ENCODE results near the gene PCDHGC4.

The PCDHGC4 gene

DNA sequence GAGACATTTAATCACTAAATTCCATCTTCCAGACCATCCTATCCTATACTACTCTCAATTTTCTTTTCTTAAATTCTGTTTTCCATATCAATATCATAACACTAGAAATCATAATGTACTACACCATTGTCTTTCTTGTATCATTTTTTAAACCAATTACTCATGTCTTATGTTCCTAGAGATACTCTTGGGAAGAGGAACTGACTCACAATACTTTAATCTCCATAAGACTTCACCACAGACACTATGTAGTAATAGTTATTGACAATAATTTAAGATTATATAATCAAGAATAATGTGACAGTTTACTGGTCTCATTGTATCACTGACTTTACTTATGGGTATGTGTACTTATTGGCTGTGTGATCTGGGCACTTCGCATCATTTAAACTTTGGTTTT lies 47.9 kb downstream of the PCDHGC4 start:
- Histone ChIP-seq H3K36me3 (ENCODE audit: insufficient read depth, low read length) (peaks cover 24% of the 10 kb centered on the region), H4K20me1 (ENCODE audit: insufficient read depth, low read length) (no peaks in the 10 kb centered on the region), H3K27me3 (ENCODE audit: insufficient read depth, low read length) (no peaks in the 10 kb centered on the region), H3K9me2 (ENCODE audit: low read depth, low read length) (no peaks in the 10 kb centered on the region), H2AFZ (ENCODE audit: low read length) (no peak overlapping the region), H3K4me2 (ENCODE audit: low read length) (no peak overlapping the region), H3K9me3 (ENCODE audit: low read length) (no peaks in the 10 kb centered on the region), H3K4me3 (ENCODE audit: low read depth, low read length, poor library complexity, severe bottlenecking) (no peak overlapping the region), H3F3A (ENCODE audit: insufficient read depth, low read length) (no peaks in the 10 kb centered on the region; the same call in 1 of the 2 replicates), H3K9ac (ENCODE audit: low read length) (no peak overlapping the region), H3K79me2 (ENCODE audit: insufficient read depth, low read length) (no peaks in the 10 kb centered on the region), H3K27ac (ENCODE audit: low read depth, low read length, poor library complexity, severe bottlenecking) (no peak overlapping the region), H3K4me1 (ENCODE audit: insufficient read depth, low read length, severe bottlenecking) (peaks cover 33% of the 10 kb centered on the region)
- TF ChIP-seq EZH2 (IDR thresholded peaks at IDR 0.05; ENCODE audit: borderline replicate concordance, low read length) = no peak
- TF ChIP-seq, protein P1, sequence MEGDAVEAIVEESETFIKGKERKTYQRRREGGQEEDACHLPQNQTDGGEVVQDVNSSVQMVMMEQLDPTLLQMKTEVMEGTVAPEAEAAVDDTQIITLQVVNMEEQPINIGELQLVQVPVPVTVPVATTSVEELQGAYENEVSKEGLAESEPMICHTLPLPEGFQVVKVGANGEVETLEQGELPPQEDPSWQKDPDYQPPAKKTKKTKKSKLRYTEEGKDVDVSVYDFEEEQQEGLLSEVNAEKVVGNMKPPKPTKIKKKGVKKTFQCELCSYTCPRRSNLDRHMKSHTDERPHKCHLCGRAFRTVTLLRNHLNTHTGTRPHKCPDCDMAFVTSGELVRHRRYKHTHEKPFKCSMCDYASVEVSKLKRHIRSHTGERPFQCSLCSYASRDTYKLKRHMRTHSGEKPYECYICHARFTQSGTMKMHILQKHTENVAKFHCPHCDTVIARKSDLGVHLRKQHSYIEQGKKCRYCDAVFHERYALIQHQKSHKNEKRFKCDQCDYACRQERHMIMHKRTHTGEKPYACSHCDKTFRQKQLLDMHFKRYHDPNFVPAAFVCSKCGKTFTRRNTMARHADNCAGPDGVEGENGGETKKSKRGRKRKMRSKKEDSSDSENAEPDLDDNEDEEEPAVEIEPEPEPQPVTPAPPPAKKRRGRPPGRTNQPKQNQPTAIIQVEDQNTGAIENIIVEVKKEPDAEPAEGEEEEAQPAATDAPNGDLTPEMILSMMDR (IDR thresholded peaks at IDR 0.05; ENCODE audit: low read length) = no peak

DNA sequence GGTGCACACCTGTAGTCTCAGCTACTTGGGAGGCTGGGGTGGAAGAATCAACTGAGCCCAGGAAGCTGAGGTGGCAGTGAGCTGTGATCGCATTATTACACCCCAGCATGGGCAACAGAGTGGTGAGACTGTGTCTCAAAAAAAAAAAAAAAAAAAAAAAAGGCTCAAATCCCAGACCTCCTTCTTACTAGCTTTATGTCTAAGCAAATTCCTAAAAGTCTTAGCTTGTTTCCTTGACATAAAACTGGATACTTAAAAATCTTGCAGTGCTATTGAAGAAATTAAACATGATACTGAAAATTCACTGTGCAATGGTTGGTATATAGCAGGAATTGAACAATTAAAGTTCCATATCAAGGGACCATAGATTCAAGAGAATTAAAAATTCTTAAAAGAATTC lies 49.1 kb downstream of the PCDHGC4 start:
- Histone ChIP-seq H3K36me3 (ENCODE audit: insufficient read depth, low read length) (peaks cover 14% of the 10 kb centered on the region), H3K4me3 (ENCODE audit: low read depth, low read length, poor library complexity, severe bottlenecking) (no peak overlapping the region), H4K20me1 (ENCODE audit: insufficient read depth, low read length) (no peaks in the 10 kb centered on the region), H3K27me3 (ENCODE audit: insufficient read depth, low read length) (no peaks in the 10 kb centered on the region), H2AFZ (ENCODE audit: low read length) (no peak overlapping the region), H3K79me2 (ENCODE audit: insufficient read depth, low read length) (no peaks in the 10 kb centered on the region), H3F3A (ENCODE audit: insufficient read depth, low read length) (no peaks in the 10 kb centered on the region; the same call in 1 of the 2 replicates), H3K4me2 (ENCODE audit: low read length) (no peak overlapping the region), H3K27ac (ENCODE audit: low read depth, low read length, poor library complexity, severe bottlenecking) (no peak overlapping the region), H3K9ac (ENCODE audit: low read length) (no peak overlapping the region), H3K9me3 (ENCODE audit: low read length) (no peaks in the 10 kb centered on the region), H3K4me1 (ENCODE audit: insufficient read depth, low read length, severe bottlenecking) (peaks cover 22% of the 10 kb centered on the region), H3K9me2 (ENCODE audit: low read depth, low read length) (no peaks in the 10 kb centered on the region)
- TF ChIP-seq EZH2 (IDR thresholded peaks at IDR 0.05; ENCODE audit: borderline replicate concordance, low read length) = no peak
- TF ChIP-seq, protein P1 (IDR thresholded peaks at IDR 0.05; ENCODE audit: low read length) = no peak

DNA sequence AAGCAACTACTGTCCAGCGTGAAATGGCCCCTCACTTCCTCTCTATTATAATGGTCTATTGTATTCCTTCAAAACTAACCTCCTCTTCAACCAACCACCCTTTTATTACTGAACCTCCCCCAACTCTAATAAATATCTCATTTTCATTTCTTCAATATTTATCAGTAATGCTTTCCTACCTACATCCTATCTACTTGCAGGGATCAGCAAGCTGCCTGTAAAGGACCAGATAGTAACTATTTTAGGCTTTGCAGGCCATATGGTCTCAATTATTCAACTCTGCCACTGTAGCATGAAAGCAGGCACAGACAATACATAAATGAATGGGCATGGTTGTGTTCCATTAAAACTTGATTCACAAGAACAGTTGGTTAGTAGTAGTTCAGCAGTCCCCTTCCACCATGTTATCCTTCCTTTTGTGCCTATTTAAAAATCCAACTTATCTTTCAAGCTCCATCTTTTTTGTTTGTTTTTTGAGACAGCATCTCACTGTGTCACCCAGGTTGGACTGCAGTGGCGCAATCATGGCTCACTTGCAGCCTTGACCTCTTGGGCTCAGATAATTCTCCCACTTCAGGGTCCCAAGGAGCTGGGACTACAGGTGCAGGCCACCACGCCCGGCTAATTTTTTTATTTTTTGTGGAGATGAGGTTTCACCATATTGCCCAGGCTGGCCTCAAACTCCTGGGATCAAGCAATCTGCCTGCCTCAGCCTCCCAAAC lies 49.8 kb downstream of the PCDHGC4 start:
- TF ChIP-seq, protein P1 (IDR thresholded peaks at IDR 0.05; ENCODE audit: low read length) = no peak
- no peak for TF ChIP-seq EZH2 (IDR thresholded peaks at IDR 0.05; ENCODE audit: borderline replicate concordance, low read length)
- Histone ChIP-seq H3K36me3 (ENCODE audit: insufficient read depth, low read length) (peaks cover 14% of the 10 kb centered on the region), H3K27ac (ENCODE audit: low read depth, low read length, poor library complexity, severe bottlenecking) (no peak overlapping the region), H4K20me1 (ENCODE audit: insufficient read depth, low read length) (no peaks in the 10 kb centered on the region), H3K9me2 (ENCODE audit: low read depth, low read length) (no peaks in the 10 kb centered on the region), H3K4me2 (ENCODE audit: low read length) (no peak overlapping the region), H3K4me1 (ENCODE audit: insufficient read depth, low read length, severe bottlenecking) (peaks cover 14% of the 10 kb centered on the region), H3K9ac (ENCODE audit: low read length) (no peak overlapping the region), H3K27me3 (ENCODE audit: insufficient read depth, low read length) (no peaks in the 10 kb centered on the region), H3K4me3 (ENCODE audit: low read depth, low read length, poor library complexity, severe bottlenecking) (no peak overlapping the region), H2AFZ (ENCODE audit: low read length) (no peak overlapping the region), H3K9me3 (ENCODE audit: low read length) (no peaks in the 10 kb centered on the region), H3K79me2 (ENCODE audit: insufficient read depth, low read length) (no peaks in the 10 kb centered on the region), H3F3A (ENCODE audit: insufficient read depth, low read length) (no peaks in the 10 kb centered on the region)

All from OCI-LY1 (cell line).